SK-N-SH (cell line): ENCODE results near the gene WDR26. TPM values are rescaled to one million over a fixed set of nuclear protein-coding genes. Genes with fewer than 3 reads are reported as not detected.
A peak's percentile ranks its signal among the peaks of the same experiment; 100 is the strongest.

Experiments used
- CTCF ChIA-PET: fragments of 300-600, 350-600 bp; formaldehyde crosslinking; extraction: SDS; loops from one replicate; lab custom pipeline; 2021; lab: Yijun Ruan, JAX
- POLR2A ChIA-PET: fragments of 350-600 bp; sonication (Branson Sonifier 250); formaldehyde crosslinking; extraction: SDS; loops from one replicate; lab custom pipeline; 2020; ENCODE audit warnings: antibody characterized with exemption, inconsistent platforms; lab: Yijun Ruan, JAX
- DNase-seq: peaks from one replicate; pipeline ENCODE4 v3.0.0; 2012
- H2AFZ ChIP-seq: fragments of 200-600 bp; sonication (generic); 2 replicates; pipeline ENCODE4 v1.8.1; 2016; ENCODE audit warnings: antibody characterized with exemption, mild to moderate bottlenecking, low read depth
- H3F3A ChIP-seq: fragments of 200-600 bp; sonication (generic); replicated peaks from 2 replicates; pipeline ENCODE3; 2016; ENCODE audit warnings: antibody characterized with exemption, mild to moderate bottlenecking; ENCODE audit not compliant: insufficient read depth
- H3K27ac ChIP-seq, 2 experiments: fragments of 200-500 bp in 1 of 2; fragments of 200-600 bp in 1 of 2; sonication (Bioruptor generic) in 1 of 2; sonication (generic), shearing (Covaris generic) in 1 of 2; 2 replicates each; pipeline versions ENCODE4 v1.5.1 to v1.6.1; 2014 to 2016; ENCODE audit warnings: low read depth in 2 of 2, inconsistent platforms in 1 of 2, low read length in 1 of 2, mild to moderate bottlenecking in 1 of 2, mixed read lengths in 1 of 2
- H3K27me3 ChIP-seq: fragments of 200-600 bp; sonication (generic), shearing (Covaris generic); 2 replicates; pipeline ENCODE4 v1.6.1; 2016; ENCODE audit warnings: mixed run types; ENCODE audit not compliant: insufficient read depth
- H3K36me3 ChIP-seq, 2 experiments: fragments of 200-500 bp in 1 of 2; fragments of 200-600 bp in 1 of 2; sonication (Bioruptor generic) in 1 of 2; sonication (generic) in 1 of 2; replicated peaks in 1 of 2; 2 replicates each; pipeline versions ENCODE3 to v1.5.1; 2014 to 2016; ENCODE audit warnings: low read length in 1 of 2, mild to moderate bottlenecking in 1 of 2; ENCODE audit not compliant: insufficient read depth in 2 of 2, control insufficient read depth in 1 of 2
- H3K4me1 ChIP-seq, 2 experiments: fragments of 200-500 bp in 1 of 2; fragments of 200-600 bp in 1 of 2; sonication (Bioruptor generic) in 1 of 2; sonication (generic), shearing (Covaris generic) in 1 of 2; 2 replicates each; pipeline versions ENCODE4 v1.5.1 to v1.6.1; 2014 to 2016; ENCODE audit warnings: low read depth in 1 of 2, low read length in 1 of 2, mixed run types in 1 of 2; ENCODE audit not compliant: insufficient read depth in 2 of 2, control insufficient read depth in 1 of 2
- H3K4me2 ChIP-seq: fragments of 200-600 bp; sonication (generic), shearing (Covaris generic); 2 replicates; pipeline ENCODE4 v1.6.1; 2017; ENCODE audit warnings: mixed run types
- H3K4me3 ChIP-seq, 2 experiments: fragments of 200-500 bp in 1 of 2; fragments of 200-600 bp in 1 of 2; sonication (Bioruptor generic) in 1 of 2; sonication (generic), shearing (Covaris generic) in 1 of 2; 2 replicates each; pipeline versions ENCODE4 v1.5.1 to v1.8.1; 2014 to 2016; ENCODE audit warnings: low read depth in 2 of 2, inconsistent platforms in 1 of 2, low read length in 1 of 2, mild to moderate bottlenecking in 1 of 2, mixed read lengths in 1 of 2, moderate library complexity in 1 of 2
- H3K79me2 ChIP-seq: fragments of 200-600 bp; sonication (generic); 2 replicates; pipeline ENCODE4 v1.8.1; 2017; ENCODE audit warnings: mild to moderate bottlenecking; ENCODE audit not compliant: insufficient read depth
- H3K9ac ChIP-seq: fragments of 200-600 bp; sonication (generic); 2 replicates; pipeline ENCODE4 v1.6.1; 2017; ENCODE audit warnings: mixed run types
- H3K9me2 ChIP-seq: fragments of 200-600 bp; sonication (generic); 2 replicates; pipeline ENCODE4 v1.6.1; 2017; ENCODE audit warnings: mixed run types
- H3K9me3 ChIP-seq: fragments of 200-600 bp; sonication (generic); 2 replicates; pipeline ENCODE4 v1.6.1; 2017; ENCODE audit warnings: mixed run types, mild to moderate bottlenecking, moderate library complexity
- H4K20me1 ChIP-seq: fragments of 200-600 bp; sonication (generic); 2 replicates; pipeline ENCODE4 v1.6.1; 2017; ENCODE audit warnings: mild to moderate bottlenecking, mixed run types; ENCODE audit not compliant: insufficient read depth
- CHD2 ChIP-seq: fragments of 150-350 bp; IDR thresholded peaks from 2 replicates; pipeline ENCODE4 v1.6.1; 2018; ENCODE audit warnings: low read length; ENCODE audit not compliant: partially characterized antibody
- ELF1 ChIP-seq: IDR thresholded peaks from 2 replicates; pipeline ENCODE4 v1.4.0; 2012
- EP300 ChIP-seq, 2 experiments: IDR thresholded peaks; 2 replicates each; pipeline versions ENCODE4 v1.4.0 to v1.6.1; 2012; ENCODE audit warnings: borderline replicate concordance in 1 of 2, low read depth in 1 of 2, low read length in 1 of 2
- EZH2phosphoT487 ChIP-seq: fragments of 200-600 bp; sonication (generic); IDR thresholded peaks from 2 replicates; pipeline ENCODE4 v1.6.1; 2017; ENCODE audit warnings: low read depth, mixed run types, mild to moderate bottlenecking, antibody characterized with exemption, moderate library complexity, borderline replicate concordance
- FOSL2 ChIP-seq: IDR thresholded peaks from 2 replicates; pipeline ENCODE4 v1.4.0; 2012; ENCODE audit warnings: low read depth, mild to moderate bottlenecking, moderate library complexity, borderline replicate concordance
- FOXJ3 ChIP-seq: sonication (generic); formaldehyde crosslinking; IDR thresholded peaks from 2 replicates; pipeline ENCODE4 v1.5.1; 2020; ENCODE audit warnings: mild to moderate bottlenecking, missing genetic modification reagents
- FOXM1 ChIP-seq: IDR thresholded peaks from 2 replicates; pipeline ENCODE4 v1.4.0; 2012; ENCODE audit warnings: low read depth, mild to moderate bottlenecking
- GABPA ChIP-seq: IDR thresholded peaks from 2 replicates; pipeline ENCODE4 v1.4.0; 2012; ENCODE audit warnings: low read depth, mild to moderate bottlenecking
- GATA2 ChIP-seq: sonication (generic); formaldehyde crosslinking; IDR thresholded peaks from 2 replicates; pipeline ENCODE4 v1.5.0; 2020; ENCODE audit warnings: mild to moderate bottlenecking, missing genetic modification reagents
- IRF3 ChIP-seq: fragments of 150-350 bp; IDR thresholded peaks from 2 replicates; pipeline ENCODE4 v1.6.1; 2016; ENCODE audit warnings: mild to moderate bottlenecking, low read depth, low read length
- MEF2A ChIP-seq: IDR thresholded peaks from 2 replicates; pipeline ENCODE4 v1.4.0; 2012; ENCODE audit warnings: low read depth, borderline replicate concordance
- NFIC ChIP-seq: IDR thresholded peaks from 2 replicates; pipeline ENCODE4 v1.4.0; 2012; ENCODE audit warnings: borderline replicate concordance
- NRF1 ChIP-seq: IDR thresholded peaks from 2 replicates; pipeline ENCODE4 v1.6.1; 2012; ENCODE audit warnings: low read depth, mild to moderate bottlenecking, low read length
- POLR2AphosphoS5 ChIP-seq: IDR thresholded peaks from 2 replicates; pipeline ENCODE4 v1.6.1; 2012; ENCODE audit warnings: low read depth, low read length
- REST ChIP-seq: IDR thresholded peaks from 2 replicates; pipeline ENCODE4 v1.6.1; 2012; ENCODE audit warnings: mild to moderate bottlenecking, low read depth, low read length, moderate library complexity
- RFX5 ChIP-seq: IDR thresholded peaks from 2 replicates; pipeline ENCODE4 v1.6.1; 2012; ENCODE audit warnings: mild to moderate bottlenecking, improper control_type of control experiment, low read length
- RXRA ChIP-seq: IDR thresholded peaks from 2 replicates; pipeline ENCODE4 v1.4.0; 2012; ENCODE audit warnings: low read depth, mild to moderate bottlenecking, borderline replicate concordance
- SIN3A ChIP-seq: IDR thresholded peaks from 2 replicates; pipeline ENCODE4 v1.6.1; 2012; ENCODE audit warnings: low read depth, mild to moderate bottlenecking, low read length, moderate library complexity, borderline replicate concordance
- TEAD4 ChIP-seq: IDR thresholded peaks from 2 replicates; pipeline ENCODE4 v1.4.0; 2012; ENCODE audit warnings: mild to moderate bottlenecking, borderline replicate concordance; ENCODE audit not compliant: insufficient read depth
- YY1 ChIP-seq: IDR thresholded peaks from 2 replicates; pipeline ENCODE4 v1.4.0; 2012; ENCODE audit warnings: low read depth, mild to moderate bottlenecking
- ZBTB33 ChIP-seq: IDR thresholded peaks from 2 replicates; pipeline ENCODE4 v1.4.0; 2012; ENCODE audit warnings: low read depth, borderline replicate concordance
- WGBS: methylation state at CpG from one replicate; pipeline ENCODE4 v1.1.6; 2017; ENCODE audit warnings: low lambda C conversion rate; 5-methylcytosine and 5-hydroxymethylcytosine counted together
- polyA plus RNA-seq, 3 experiments: library from polyadenylated mRNA; depleted of rRNA; stranded (reverse); fragments of >200 nt; gene quantifications; 2 replicates each; pipeline ENCODE4 v1.2.3, GENCODE V29; 2012
- TF ChIP-seq, protein P1 (sequence below): fragments of 150-350 bp; IDR thresholded peaks from 2 replicates; pipeline ENCODE4 v1.6.1; 2017; ENCODE audit warnings: antibody characterized with exemption, low read length, low read depth, borderline replicate concordance
- TF ChIP-seq, protein P2 (sequence below): IDR thresholded peaks from 2 replicates; pipeline ENCODE4; 2012

Gene WDR26
- polyA plus RNA-seq, 1 of the 3 experiments (the other 2 are of a cell fraction): 21.2 TPM

- POLR2A ChIA-PET: interaction anchor here (0.6 kb wide), 1 partner anchor 72 kb away, joined by 3 read pairs; no protein-coding TSS in a partner anchor
- no peaks in the 10 kb centered on the region for H3F3A ChIP-seq
- TF ChIP-seq EZH2phosphoT487: no peak
- no peak for TF ChIP-seq NFIC
- TF ChIP-seq GATA2 (CRISPR knock-in tag): no peak
- TF ChIP-seq POLR2AphosphoS5: peak; percentile 95
- no peak for TF ChIP-seq FOXJ3 (CRISPR knock-in tag)
- no peak for TF ChIP-seq ZBTB33
- TF ChIP-seq YY1: no peak
- peak; percentile 95 for TF ChIP-seq FOXM1
- TF ChIP-seq GABPA: peak; percentile 57
- TF ChIP-seq ELF1: peak; percentile 58
- no peak; a peak in 1 of 4 replicates for TF ChIP-seq EP300 (IDR thresholded peaks at IDR 0.05; ENCODE audit: borderline replicate concordance in 1 of 2, low read depth in 1 of 2, low read length in 1 of 2)
- TF ChIP-seq IRF3: no peak
- no peak for TF ChIP-seq REST
- TF ChIP-seq CHD2: peak; percentile 89
- no peak for TF ChIP-seq MEF2A
- TF ChIP-seq NRF1: no peak
- no peak for TF ChIP-seq RXRA
- peak; percentile 84; the same call in 1 of the 2 replicates for TF ChIP-seq SIN3A
- TF ChIP-seq RFX5: no peak
- TF ChIP-seq, protein P1, sequence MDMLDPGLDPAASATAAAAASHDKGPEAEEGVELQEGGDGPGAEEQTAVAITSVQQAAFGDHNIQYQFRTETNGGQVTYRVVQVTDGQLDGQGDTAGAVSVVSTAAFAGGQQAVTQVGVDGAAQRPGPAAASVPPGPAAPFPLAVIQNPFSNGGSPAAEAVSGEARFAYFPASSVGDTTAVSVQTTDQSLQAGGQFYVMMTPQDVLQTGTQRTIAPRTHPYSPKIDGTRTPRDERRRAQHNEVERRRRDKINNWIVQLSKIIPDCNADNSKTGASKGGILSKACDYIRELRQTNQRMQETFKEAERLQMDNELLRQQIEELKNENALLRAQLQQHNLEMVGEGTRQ: no peak
- no peak for TF ChIP-seq TEAD4
- TF ChIP-seq, protein P2, sequence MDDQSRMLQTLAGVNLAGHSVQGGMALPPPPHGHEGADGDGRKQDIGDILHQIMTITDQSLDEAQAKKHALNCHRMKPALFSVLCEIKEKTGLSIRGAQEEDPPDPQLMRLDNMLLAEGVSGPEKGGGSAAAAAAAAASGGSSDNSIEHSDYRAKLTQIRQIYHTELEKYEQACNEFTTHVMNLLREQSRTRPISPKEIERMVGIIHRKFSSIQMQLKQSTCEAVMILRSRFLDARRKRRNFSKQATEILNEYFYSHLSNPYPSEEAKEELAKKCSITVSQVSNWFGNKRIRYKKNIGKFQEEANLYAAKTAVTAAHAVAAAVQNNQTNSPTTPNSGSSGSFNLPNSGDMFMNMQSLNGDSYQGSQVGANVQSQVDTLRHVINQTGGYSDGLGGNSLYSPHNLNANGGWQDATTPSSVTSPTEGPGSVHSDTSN: no peak
- peak; percentile 32; the same call in 1 of the 2 replicates for TF ChIP-seq FOSL2
Observed at GRCh38 chr1:224356685-224357625, 77.6 kb downstream of the WDR26 start, which contains the start of gene CNIH4. Gene CNIH4 (plus strand): TSS chr1:224356879. CDS start chr1:224356925, 46 bp downstream.

More at GRCh38 chr1:224356685-224357625, 77.6 kb downstream of the WDR26 start, which contains the start of gene CNIH4:
- Histone ChIP-seq H4K20me1 (peaks cover 13% of the 10 kb centered on the region), H3K27me3 (no peaks in the 10 kb centered on the region), H3K9ac (peak within 1 kb of the TSS; percentile 80), H3K9me2 (no peaks in the 10 kb centered on the region), H3K36me3 (peaks cover 0 to 3% of the 10 kb centered on the region in 2 experiments), H2AFZ (peak within 1 kb of the TSS; percentile 75), H3K27ac (peak within 1 kb of the TSS; percentile 64 to 75; a peak in 3 of 4 replicates), H3K9me3 (no peaks in the 10 kb centered on the region), H3K79me2 (peaks cover 52% of the 10 kb centered on the region), H3K4me2 (peak within 1 kb of the TSS; percentile 73), H3K4me1 (peaks cover 0 to 8% of the 10 kb centered on the region in 2 experiments; a peak in 3 of 4 replicates), H3K4me3 (peak within 1 kb of the TSS; percentile 74 to 80)
- under 1% methylated on average over 27 of the region's 78 CpGs for WGBS
- peak; percentile 96 for DNase-seq
- CTCF ChIA-PET: interaction anchor here (0.7 to 1.2 kb wide), 2 partner anchors 23 to 511 kb away, joined by 3 to 5 read pairs; partner anchors contain the start of gene TP53BP2
